ENCODE data around the gene RABGAP1L. TPM values are rescaled to one million over a fixed set of nuclear protein-coding genes. Genes with fewer than 3 reads are reported as not detected.
"Not testable (repeated sequence)": the region's sequence is repeated elsewhere in the genome, so short reads cannot be mapped to it uniquely, and the experiment has no call there.

RABGAP1L gene
- total RNA-seq, 1 donor from 2014 or later = 46.0 TPM

GRCh38 chr1:174606471-174606870, 447.2 kb downstream of the RABGAP1L start:
- H3K27ac ChIP-seq = no peak overlapping the region
- no peak for TF ChIP-seq EZH2phosphoT487 (IDR thresholded peaks at IDR 0.05)
- TF ChIP-seq CTCF (IDR thresholded peaks at IDR 0.05) = no peak
- TF ChIP-seq EZH2 (IDR thresholded peaks at IDR 0.05) = no peak
- H3K4me2 ChIP-seq = no peak overlapping the region
- H2AFZ ChIP-seq (replicated peaks) = no peak overlapping the region
- no peaks in the 10 kb centered on the region for H3K79me2 ChIP-seq (ENCODE audit: low read depth)
- DNase-seq (ENCODE audit: low spot score) = no peak
- no peaks in the 10 kb centered on the region for H3K36me3 ChIP-seq
- no peaks in the 10 kb centered on the region for H3K4me1 ChIP-seq
- H3K4me3 ChIP-seq = no peak overlapping the region
- no peaks in the 10 kb centered on the region for H4K20me1 ChIP-seq (ENCODE audit: low read depth)
- H3K9me3 ChIP-seq (ENCODE audit: low read depth) = no peaks in the 10 kb centered on the region
- no peak overlapping the region for H3K9ac ChIP-seq
- H3K4me3 Mint-ChIP-seq = no peak overlapping the region
- no peaks in the 10 kb centered on the region for H3F3A ChIP-seq (ENCODE audit: low read depth)
- H3K27me3 Mint-ChIP-seq (ENCODE audit: insufficient read depth, low read depth) = no peaks in the 10 kb centered on the region
- no peaks in the 10 kb centered on the region for H3K36me3 Mint-ChIP-seq
- no peak overlapping the region for H3K27ac Mint-ChIP-seq
- peaks cover 3% of the 10 kb centered on the region for H3K9me3 Mint-ChIP-seq
- no peaks in the 10 kb centered on the region for H3K4me1 Mint-ChIP-seq
- no peaks in the 10 kb centered on the region for H3K27me3 ChIP-seq

- not testable (repeated sequence) for H3K36me3 ChIP-seq; H3F3A ChIP-seq (ENCODE audit: low read depth); H3K9ac ChIP-seq; H3K4me1 ChIP-seq; H3K9me3 ChIP-seq (ENCODE audit: low read depth); H3K79me2 ChIP-seq (ENCODE audit: low read depth); H3K4me3 Mint-ChIP-seq; DNase-seq (ENCODE audit: low spot score); H2AFZ ChIP-seq (replicated peaks); H3K4me3 ChIP-seq; H3K27ac ChIP-seq; H3K27ac Mint-ChIP-seq; H4K20me1 ChIP-seq (ENCODE audit: low read depth); H3K4me2 ChIP-seq; H3K27me3 ChIP-seq; H3K27me3 Mint-ChIP-seq (ENCODE audit: insufficient read depth, low read depth); H3K36me3 Mint-ChIP-seq; H3K4me1 Mint-ChIP-seq
- H3K9me3 Mint-ChIP-seq = peaks cover 38% of the 10 kb centered on the region
Observed at GRCh38 chr1:174617905-174618304, 458.6 kb downstream of the RABGAP1L start.

- H3K27ac Mint-ChIP-seq = no peak overlapping the region
- peaks cover 12% of the 10 kb centered on the region for H3K4me1 Mint-ChIP-seq
- no peak overlapping the region for H3K4me3 Mint-ChIP-seq
- H3K27me3 Mint-ChIP-seq (ENCODE audit: insufficient read depth, low read depth) = peaks cover 4% of the 10 kb centered on the region
- no peaks in the 10 kb centered on the region for H3K27me3 ChIP-seq
- DNase-seq (ENCODE audit: low spot score) = no peak
- H3K4me2 ChIP-seq = no peak overlapping the region
- no peak overlapping the region for H3K4me3 ChIP-seq
- no peaks in the 10 kb centered on the region for H3K36me3 ChIP-seq
- H3K36me3 Mint-ChIP-seq = no peaks in the 10 kb centered on the region
- no peak overlapping the region for H2AFZ ChIP-seq (replicated peaks)
- H3K9me3 Mint-ChIP-seq = peaks cover 18% of the 10 kb centered on the region
- H4K20me1 ChIP-seq (ENCODE audit: low read depth) = no peaks in the 10 kb centered on the region
- H3K4me1 ChIP-seq = no peaks in the 10 kb centered on the region
- H3K79me2 ChIP-seq (ENCODE audit: low read depth) = no peaks in the 10 kb centered on the region
- no peaks in the 10 kb centered on the region for H3K9me3 ChIP-seq (ENCODE audit: low read depth)
- no peak overlapping the region for H3K9ac ChIP-seq
- H3F3A ChIP-seq (ENCODE audit: low read depth) = no peaks in the 10 kb centered on the region
- H3K27ac ChIP-seq = no peak overlapping the region
- TF ChIP-seq EZH2 (IDR thresholded peaks at IDR 0.05) (no peak), EZH2phosphoT487 (IDR thresholded peaks at IDR 0.05) (no peak), CTCF (IDR thresholded peaks at IDR 0.05) (no peak)
Observed at GRCh38 chr1:174623324-174624035, 464.2 kb downstream of the RABGAP1L start.
